DOHH2 (cell line): ENCODE measurements around the gene CATSPERE.

Source experiments
- H3F3A ChIP-seq: fragments of 200-600 bp; sonication (generic), shearing (Covaris generic); 2 replicates; pipeline ENCODE4 v1.6.0; 2016; ENCODE audit warnings: antibody characterized with exemption, mild to moderate bottlenecking; ENCODE audit not compliant: control insufficient read depth, insufficient read depth
- H3K27ac ChIP-seq: fragments of 200-600 bp; sonication (generic); 2 replicates; pipeline ENCODE4 v1.5.1; 2014; ENCODE audit warnings: low read depth, mild to moderate bottlenecking, low read length, moderate library complexity
- H3K27me3 ChIP-seq: fragments of 200-600 bp; sonication (generic); 2 replicates; pipeline ENCODE4 v1.6.1; 2014; ENCODE audit warnings: mild to moderate bottlenecking, low read length, mixed read lengths; ENCODE audit not compliant: control insufficient read depth
- H3K36me3 ChIP-seq: fragments of 200-600 bp; sonication (generic); 2 replicates; pipeline ENCODE4 v1.6.1; 2014; ENCODE audit warnings: mild to moderate bottlenecking, low read length, moderate library complexity, mixed read lengths; ENCODE audit not compliant: control insufficient read depth
- H3K4me1 ChIP-seq: fragments of 200-600 bp; sonication (generic); 2 replicates; pipeline ENCODE4 v1.6.1; 2014; ENCODE audit warnings: mild to moderate bottlenecking, low read length, mixed read lengths; ENCODE audit not compliant: control insufficient read depth
- H3K4me2 ChIP-seq: fragments of 200-600 bp; sonication (generic); 2 replicates; pipeline ENCODE4 v1.6.0; 2014; ENCODE audit warnings: mild to moderate bottlenecking, low read length, moderate library complexity
- H3K4me3 ChIP-seq: fragments of 200-600 bp; sonication (generic); 2 replicates; pipeline ENCODE4 v1.5.1; 2014; ENCODE audit warnings: mild to moderate bottlenecking, low read length, mixed read lengths
- H3K79me2 ChIP-seq: fragments of 200-600 bp; sonication (generic); 2 replicates; pipeline ENCODE4 v1.6.1; 2014; ENCODE audit warnings: mild to moderate bottlenecking, low read length, mixed read lengths; ENCODE audit not compliant: control insufficient read depth
- H3K9me2 ChIP-seq: fragments of 200-600 bp; sonication (generic); replicated peaks from 2 replicates; pipeline ENCODE4 v1.6.1; 2014; ENCODE audit warnings: mild to moderate bottlenecking, low read length, mixed read lengths; ENCODE audit not compliant: control insufficient read depth
- H3K9me3 ChIP-seq: fragments of 200-600 bp; sonication (generic); 2 replicates; pipeline ENCODE4 v1.6.1; 2014; ENCODE audit warnings: antibody characterized with exemption, low read length, mixed read lengths; ENCODE audit not compliant: control insufficient read depth, insufficient read depth
- H4K20me1 ChIP-seq: fragments of 200-600 bp; sonication (generic); 2 replicates; pipeline ENCODE4 v1.6.0; 2014; ENCODE audit warnings: low read depth, mild to moderate bottlenecking, antibody characterized with exemption, low read length, moderate library complexity; ENCODE audit not compliant: control insufficient read depth, insufficient read depth
- EZH2phosphoT487 ChIP-seq: fragments of 200-600 bp; sonication (generic); IDR thresholded peaks from 2 replicates; pipeline ENCODE4 v1.6.1; 2017; ENCODE audit warnings: borderline replicate concordance, mild to moderate bottlenecking, antibody characterized with exemption, low read length, moderate library complexity, mixed read lengths
- TF ChIP-seq, protein P1 (sequence below): fragments of 200-600 bp; sonication (generic); IDR thresholded peaks from one replicate; pipeline ENCODE4 v1.5.1; 2014; ENCODE audit warnings: antibody characterized with exemption, mild to moderate bottlenecking, low read depth, low read length; ENCODE audit not compliant: poor library complexity, severe bottlenecking

CATSPERE gene

DNA sequence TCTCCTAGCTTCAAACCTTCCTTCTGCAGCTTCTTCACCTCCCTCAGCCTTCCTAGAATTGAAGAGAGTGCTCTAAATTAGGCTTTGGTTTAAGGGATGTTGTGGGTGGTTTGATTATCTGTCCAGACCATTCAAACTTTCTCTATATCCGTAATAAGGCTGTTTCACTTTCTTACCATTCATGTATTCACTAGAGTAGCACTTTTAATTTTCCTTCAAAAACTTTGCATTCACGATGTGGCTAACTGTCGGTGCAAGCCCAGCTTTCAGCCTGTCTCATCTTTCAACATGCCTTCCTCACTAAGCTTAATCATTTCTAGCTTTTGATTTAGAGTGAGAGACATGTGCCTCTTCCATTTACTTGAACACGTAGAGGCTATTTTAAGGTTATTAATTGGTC is 165.6 kb downstream of the CATSPERE start:
- no peaks in the 10 kb centered on the region for H4K20me1 ChIP-seq
- H3K36me3 ChIP-seq = no peaks in the 10 kb centered on the region
- H3K27ac ChIP-seq = no peak overlapping the region
- no peaks in the 10 kb centered on the region for H3K4me1 ChIP-seq
- H3K79me2 ChIP-seq = no peaks in the 10 kb centered on the region
- H3F3A ChIP-seq = no peaks in the 10 kb centered on the region
- H3K4me2 ChIP-seq = no peak overlapping the region
- no peaks in the 10 kb centered on the region for H3K9me3 ChIP-seq
- no peaks in the 10 kb centered on the region for H3K9me2 ChIP-seq
- no peaks in the 10 kb centered on the region for H3K27me3 ChIP-seq
- H3K4me3 ChIP-seq = no peak overlapping the region
- TF ChIP-seq EZH2phosphoT487 = no peak
- TF ChIP-seq, protein P1, sequence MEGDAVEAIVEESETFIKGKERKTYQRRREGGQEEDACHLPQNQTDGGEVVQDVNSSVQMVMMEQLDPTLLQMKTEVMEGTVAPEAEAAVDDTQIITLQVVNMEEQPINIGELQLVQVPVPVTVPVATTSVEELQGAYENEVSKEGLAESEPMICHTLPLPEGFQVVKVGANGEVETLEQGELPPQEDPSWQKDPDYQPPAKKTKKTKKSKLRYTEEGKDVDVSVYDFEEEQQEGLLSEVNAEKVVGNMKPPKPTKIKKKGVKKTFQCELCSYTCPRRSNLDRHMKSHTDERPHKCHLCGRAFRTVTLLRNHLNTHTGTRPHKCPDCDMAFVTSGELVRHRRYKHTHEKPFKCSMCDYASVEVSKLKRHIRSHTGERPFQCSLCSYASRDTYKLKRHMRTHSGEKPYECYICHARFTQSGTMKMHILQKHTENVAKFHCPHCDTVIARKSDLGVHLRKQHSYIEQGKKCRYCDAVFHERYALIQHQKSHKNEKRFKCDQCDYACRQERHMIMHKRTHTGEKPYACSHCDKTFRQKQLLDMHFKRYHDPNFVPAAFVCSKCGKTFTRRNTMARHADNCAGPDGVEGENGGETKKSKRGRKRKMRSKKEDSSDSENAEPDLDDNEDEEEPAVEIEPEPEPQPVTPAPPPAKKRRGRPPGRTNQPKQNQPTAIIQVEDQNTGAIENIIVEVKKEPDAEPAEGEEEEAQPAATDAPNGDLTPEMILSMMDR = no peak

DNA sequence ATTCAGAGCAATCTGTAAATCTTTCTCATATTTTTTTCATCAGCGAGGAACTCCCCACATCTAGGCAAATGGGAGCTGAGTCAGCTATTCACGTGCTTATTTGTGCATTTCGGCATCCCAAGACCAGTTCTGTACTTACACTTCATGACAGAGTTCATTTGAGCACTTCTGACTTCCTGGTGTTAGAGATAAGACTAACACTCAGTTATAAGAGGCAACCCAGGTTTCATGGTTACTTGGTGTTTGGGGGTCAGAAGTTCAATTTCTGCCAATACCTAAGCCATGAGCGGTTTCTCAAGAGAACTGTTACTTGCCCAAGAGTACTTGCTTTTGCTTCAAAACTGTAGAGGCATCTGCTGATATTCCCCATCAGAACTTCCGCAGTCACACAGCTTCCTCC is 167.7 kb downstream of the CATSPERE start:
- H3K4me2 ChIP-seq = no peak overlapping the region
- H3K27ac ChIP-seq = no peak overlapping the region
- no peaks in the 10 kb centered on the region for H3F3A ChIP-seq
- no peaks in the 10 kb centered on the region for H3K79me2 ChIP-seq
- H3K4me3 ChIP-seq = no peak overlapping the region
- no peaks in the 10 kb centered on the region for H4K20me1 ChIP-seq
- H3K36me3 ChIP-seq = no peaks in the 10 kb centered on the region
- no peaks in the 10 kb centered on the region for H3K9me3 ChIP-seq
- H3K27me3 ChIP-seq = no peaks in the 10 kb centered on the region
- H3K4me1 ChIP-seq = no peaks in the 10 kb centered on the region
- TF ChIP-seq, protein P1 = no peak
- TF ChIP-seq EZH2phosphoT487 = no peak
- H3K9me2 ChIP-seq = no peaks in the 10 kb centered on the region

DNA sequence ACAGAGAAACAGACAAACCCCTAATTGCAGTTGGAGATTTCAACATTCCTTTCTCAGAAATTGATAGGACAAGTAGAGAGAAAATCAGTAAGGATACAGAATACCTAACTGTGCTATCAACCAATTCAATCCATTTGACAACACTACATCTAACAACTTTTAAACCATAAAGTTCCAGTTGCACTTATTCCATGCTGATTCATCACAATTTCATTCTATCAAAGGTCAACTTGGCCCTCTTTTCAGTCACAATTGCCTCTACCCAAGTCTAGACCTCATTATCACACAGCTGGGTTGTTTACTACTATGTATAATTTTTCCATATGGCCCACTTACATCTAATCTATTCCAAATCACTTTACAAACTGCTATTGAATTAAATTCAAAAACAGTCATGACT is 172.1 kb downstream of the CATSPERE start:
- TF ChIP-seq, protein P1 = no peak
- no peak for TF ChIP-seq EZH2phosphoT487
- Histone ChIP-seq H4K20me1 (no peaks in the 10 kb centered on the region), H3K4me3 (no peak overlapping the region), H3K79me2 (no peaks in the 10 kb centered on the region), H3K27me3 (no peaks in the 10 kb centered on the region; the same call in 1 of the 2 replicates), H3K4me2 (no peak overlapping the region), H3F3A (no peaks in the 10 kb centered on the region), H3K4me1 (no peaks in the 10 kb centered on the region), H3K9me3 (no peaks in the 10 kb centered on the region), H3K9me2 (no peaks in the 10 kb centered on the region), H3K27ac (no peak overlapping the region), H3K36me3 (no peaks in the 10 kb centered on the region)

DNA sequence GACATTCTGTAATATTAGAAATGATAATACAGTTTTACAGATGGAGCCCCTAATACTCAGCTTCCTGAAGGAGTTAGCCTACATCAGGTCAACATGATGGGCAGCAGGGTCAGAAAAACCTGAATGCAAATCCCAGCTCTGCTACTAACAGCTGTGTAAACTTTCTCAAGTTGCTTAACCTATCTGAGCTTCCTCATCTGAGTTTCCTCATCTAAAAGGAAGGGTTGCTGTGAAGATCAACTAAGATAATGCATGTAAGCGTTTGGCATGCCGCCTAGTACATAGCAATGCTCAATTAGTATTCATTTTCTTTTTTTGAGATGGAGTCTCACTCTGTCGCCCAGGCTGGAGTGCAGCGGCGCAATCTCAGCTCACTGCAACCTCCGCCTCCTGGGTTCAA is 173.5 kb downstream of the CATSPERE start:
- no peaks in the 10 kb centered on the region for H3K9me3 ChIP-seq
- H3K4me1 ChIP-seq = no peaks in the 10 kb centered on the region
- no peak overlapping the region for H3K27ac ChIP-seq
- TF ChIP-seq, protein P1 = no peak
- H3K4me2 ChIP-seq = no peak overlapping the region
- H3K9me2 ChIP-seq = no peaks in the 10 kb centered on the region
- H3K27me3 ChIP-seq = peaks cover 3% of the 10 kb centered on the region; the same call in 1 of the 2 replicates
- H3K79me2 ChIP-seq = no peaks in the 10 kb centered on the region
- H3F3A ChIP-seq = no peaks in the 10 kb centered on the region
- no peak overlapping the region for H3K4me3 ChIP-seq
- H4K20me1 ChIP-seq = no peaks in the 10 kb centered on the region
- H3K36me3 ChIP-seq = no peaks in the 10 kb centered on the region
